HepG2 (cell line): ENCODE measurements around the gene RAB38. TPM values are rescaled to one million over a fixed set of nuclear protein-coding genes. Genes with fewer than 3 reads are reported as not detected.

Experiments
- ATAC-seq: fragments of 200-7000 bp; cut with Tn5 transposase; 3 replicates; pipeline ENCODE4 v1.9.1; 2020; ENCODE audit warnings: mild to moderate bottlenecking, moderate library complexity
- BruUV-seq: library from RNA; stranded (reverse); fragments of 400-500 nt; replicated peaks from 2 replicates; lab custom pipeline; 2021; lab: Mats Ljungman, UMichigan
- CTCF ChIA-PET: fragments of 300-600 bp; formaldehyde crosslinking; extraction: SDS; loops from one replicate; lab custom pipeline; 2021; ENCODE audit warnings: low total read pairs, inconsistent platforms, low intra/inter-chr PET ratio; lab: Yijun Ruan, JAX
- POLR2A ChIA-PET: fragments of 350-600 bp; sonication (Branson Sonifier 250); formaldehyde crosslinking; loops from one replicate; lab custom pipeline; 2020; ENCODE audit warnings: antibody characterized with exemption, inconsistent platforms; lab: Yijun Ruan, JAX
- DNase-seq: peaks from one replicate; pipeline ENCODE4 v3.0.0-alpha.2; 2015; ENCODE audit warnings: low spot score
- FAIRE-seq: peaks from 3 replicates; lab custom pipeline; 2011; peaks lifted over from hg19 to GRCh38; lab: Jason Lieb, UNC
- H2AFZ ChIP-seq: one replicate; pipeline ENCODE4 v1.6.1; 2011; ENCODE audit warnings: low read length, inconsistent platforms
- H3K27ac ChIP-seq: fragments of 300-600 bp; 3 replicates; pipeline ENCODE4 v1.8.0; 2011; ENCODE audit warnings: mixed run types, mild to moderate bottlenecking, mixed read lengths, low read length, inconsistent platforms; ENCODE audit not compliant: insufficient read depth; ENCODE audit errors: extremely low read length
- H3K27me3 ChIP-seq, 2 experiments: fragments of 200-600 bp in 1 of 2; 2 replicates in 1 of 2; 3 replicates in 1 of 2; pipeline versions ENCODE4 v1.6.0 to v1.8.0; 2011; ENCODE audit warnings: low read length in 2 of 2, mild to moderate bottlenecking in 2 of 2, moderate library complexity in 2 of 2, inconsistent platforms in 1 of 2; ENCODE audit not compliant: insufficient read depth in 2 of 2, control insufficient read depth in 1 of 2
- H3K36me3 ChIP-seq, 2 experiments: fragments of 200-600 bp in 1 of 2; replicated peaks in 1 of 2; 2 replicates in 1 of 2; 3 replicates in 1 of 2; pipeline versions ENCODE4 v1.5.1 to v1.8.0; 2011; ENCODE audit warnings: low read length in 2 of 2, inconsistent platforms in 1 of 2; ENCODE audit not compliant: insufficient read depth in 2 of 2, control insufficient read depth in 1 of 2
- H3K4me1 ChIP-seq: 2 replicates; pipeline ENCODE4 v1.5.1; 2012; ENCODE audit warnings: low read length, inconsistent platforms; ENCODE audit not compliant: insufficient read depth
- H3K4me2 ChIP-seq: 2 replicates; pipeline ENCODE4 v1.6.0; 2011; ENCODE audit warnings: low read depth, low read length, inconsistent platforms
- H3K4me3 ChIP-seq, 3 experiments: fragments of 200-600 bp in 1 of 3; sonication (generic), shearing (Covaris generic) in 1 of 3; replicated peaks in 1 of 3; 2 replicates each; pipeline ENCODE4 v1.5.1; 2011 to 2016; ENCODE audit warnings: low read length in 3 of 3, inconsistent platforms in 2 of 3, low read depth in 2 of 3, mild to moderate bottlenecking in 2 of 3, control low read depth in 1 of 3, mixed read lengths in 1 of 3; ENCODE audit not compliant: insufficient read depth in 1 of 3
- H3K79me2 ChIP-seq: one replicate; pipeline ENCODE4 v1.6.1; 2011; ENCODE audit warnings: low read length, inconsistent platforms; ENCODE audit not compliant: insufficient read depth
- H3K9ac ChIP-seq: 2 replicates; pipeline ENCODE4 v1.6.0; 2011; ENCODE audit warnings: mild to moderate bottlenecking, low read depth, low read length, inconsistent platforms; ENCODE audit not compliant: insufficient read depth
- H3K9me3 ChIP-seq: 2 replicates; pipeline ENCODE4 v1.5.1; 2012; ENCODE audit warnings: mild to moderate bottlenecking, low read length
- H4K20me1 ChIP-seq: 2 replicates; pipeline ENCODE4 v1.6.0; 2011; ENCODE audit warnings: inconsistent platforms, mild to moderate bottlenecking, low read length, moderate library complexity; ENCODE audit not compliant: insufficient read depth
- AHR ChIP-seq: IDR thresholded peaks from 2 replicates; pipeline ENCODE4 v1.6.1; 2018; ENCODE audit warnings: missing genetic modification reagents, missing compliant biosample characterization
- HNRNPK ChIP-seq: fragments of 200-400 bp; formaldehyde crosslinking; IDR thresholded peaks from 2 replicates; pipeline ENCODE4 v1.6.1; 2018; ENCODE audit warnings: low read length, low read depth, moderate library complexity, mild to moderate bottlenecking; ENCODE audit not compliant: poor library complexity, severe bottlenecking
- KLF11 ChIP-seq: IDR thresholded peaks from 2 replicates; pipeline ENCODE4 v1.6.1; 2016; ENCODE audit warnings: missing compliant biosample characterization
- RNF2 ChIP-seq: fragments of 450-650 bp; conservative IDR thresholded peaks from 2 replicates; pipeline ENCODE4 v1.6.1; 2016; ENCODE audit warnings: low read depth
- SMYD3 ChIP-seq: sonication (generic); formaldehyde crosslinking; IDR thresholded peaks from 2 replicates; pipeline ENCODE4 v1.8.1; 2023; ENCODE audit warnings: mild to moderate bottlenecking, missing genetic modification reagents
- TCF7 ChIP-seq: sonication (generic); IDR thresholded peaks from 2 replicates; pipeline ENCODE4 v1.6.1; 2016; ENCODE audit warnings: antibody characterized with exemption, low read depth
- TEAD3 ChIP-seq: optimal IDR thresholded peaks from 2 replicates; pipeline ENCODE3; 2016; ENCODE audit warnings: borderline replicate concordance
- ZNF205 ChIP-seq: IDR thresholded peaks from 2 replicates; pipeline ENCODE4 v1.6.1; 2018; ENCODE audit warnings: missing biosample characterization, missing genetic modification reagents
- ZNF253 ChIP-seq: sonication (generic); formaldehyde crosslinking; IDR thresholded peaks from 2 replicates; pipeline ENCODE4 v1.8.0; 2022; ENCODE audit warnings: mild to moderate bottlenecking, missing genetic modification reagents, borderline replicate concordance
- ZNF703 ChIP-seq: sonication (generic); formaldehyde crosslinking; IDR thresholded peaks from 2 replicates; pipeline ENCODE4 v1.5.1; 2020; ENCODE audit warnings: missing genetic modification reagents, mild to moderate bottlenecking, moderate library complexity, borderline replicate concordance
- ZNF710 ChIP-seq: sonication (generic); formaldehyde crosslinking; IDR thresholded peaks from 2 replicates; pipeline ENCODE4 v1.5.0; 2020; ENCODE audit warnings: mild to moderate bottlenecking, missing genetic modification reagents, borderline replicate concordance
- WGBS: methylation state at CpG from one replicate; pipeline ENCODE4 v1.1.6; 2017; ENCODE audit warnings: low lambda C conversion rate; 5-methylcytosine and 5-hydroxymethylcytosine counted together
- in situ Hi-C: cut with HindIII; loops from 2 replicates; pipeline ENCODE4 v1.10.0; 2017; ENCODE audit warnings: low pct_unique_long_range_greater_than_20kb; ENCODE audit not compliant: extremely low pct_ligation_motif_present
- intact Hi-C: fragments of 100-400 bp; cut with micrococcal nuclease; formaldehyde crosslinking; loops from one replicate; pipeline ENCODE4 v1.10.0; 2022; ENCODE audit not compliant: unreplicated experiment
- polyA plus RNA-seq, 8 experiments: library from polyadenylated mRNA; depleted of rRNA in 3 of 8; stranded (reverse) in 7 of 8; unstranded in 1 of 8; fragments of >200 nt; fragmentation: Illumina TruSeq in 4 of 8; extraction: Trizol in 4 of 8; gene quantifications; 2 replicates each; pipeline versions ENCODE4 v1.2.1 to v1.2.3, GENCODE V29; 2011 to 2016; ENCODE audit warnings: low read depth in 4 of 8, missing spikeins in 1 of 8, mixed read lengths in 1 of 8; ENCODE audit not compliant: insufficient read depth in 1 of 8
- total RNA-seq, 5 experiments: library from RNA; depleted of rRNA; stranded (reverse); fragments of >200 nt; fragmentation: Illumina TruSeq; extraction: Trizol; gene quantifications; 2 replicates each; pipeline ENCODE4 v1.2.3, GENCODE V29; 2016; ENCODE audit warnings: low read depth in 1 of 5

Gene RAB38
- total and polyA plus RNA-seq, 2 of the 13 experiments (the other 11 are each of a cell fraction or from before 2014, with no cell fraction given): 0.13 to 0.30 TPM

DNA sequence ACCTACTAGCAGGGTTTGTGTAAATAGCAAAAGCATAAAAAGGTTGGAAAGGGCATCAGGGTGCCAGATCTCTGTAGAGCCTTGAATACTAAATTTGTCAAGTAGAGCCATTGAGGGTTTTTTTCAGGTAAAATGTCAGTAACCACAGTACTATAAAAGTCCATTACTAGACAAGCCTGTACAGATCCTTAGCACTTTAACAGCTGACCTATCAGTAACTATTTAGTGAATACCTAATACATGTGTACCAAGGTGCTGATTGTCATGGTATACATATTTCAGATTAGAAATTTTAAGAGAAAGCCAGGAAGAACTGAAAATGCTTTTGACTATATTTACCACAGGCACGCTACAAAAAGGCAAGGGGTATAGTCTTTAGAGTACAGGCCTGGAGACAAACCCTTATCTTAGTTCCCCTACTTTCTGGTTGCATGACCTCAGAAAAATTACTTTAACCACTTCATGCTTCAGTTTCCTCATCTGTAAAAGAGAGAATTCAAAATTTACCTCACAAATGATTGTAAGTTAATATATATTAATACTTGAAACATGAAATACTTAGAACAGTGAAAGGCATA lies 57.9 kb downstream of the RAB38 start:
- H3K36me3 ChIP-seq: no peaks in the 10 kb centered on the region
- BruUV-seq: no TSS peak
- TF ChIP-seq TEAD3 (CRISPR knock-in tag) (no peak), KLF11 (CRISPR knock-in tag) (no peak), RNF2 (no peak), ZNF703 (CRISPR knock-in tag) (no peak), ZNF205 (CRISPR knock-in tag) (no peak), SMYD3 (CRISPR knock-in tag) (no peak), ZNF710 (CRISPR knock-in tag) (no peak), AHR (CRISPR knock-in tag) (no peak), HNRNPK (no peak), ZNF253 (CRISPR knock-in tag) (no peak), TCF7 (no peak)
- intact Hi-C loops (no loop called here), in situ Hi-C loops (no loop called here)
- no peak overlapping the region for H3K4me2 ChIP-seq
- ChIA-PET CTCF (no interaction called here), POLR2A (no interaction called here)
- no peaks in the 10 kb centered on the region for H3K4me1 ChIP-seq
- no peak overlapping the region for H3K4me3 ChIP-seq
- H2AFZ ChIP-seq: no peak overlapping the region
- H4K20me1 ChIP-seq: no peaks in the 10 kb centered on the region
- H3K9me3 ChIP-seq: no peaks in the 10 kb centered on the region
- FAIRE-seq (no peak), ATAC-seq (no peak), DNase-seq (no peak)
- 19% methylated on average over 1 of the region's 1 CpG for WGBS
- H3K27me3 ChIP-seq: no peaks in the 10 kb centered on the region
- no peak overlapping the region for H3K9ac ChIP-seq
- H3K79me2 ChIP-seq: no peaks in the 10 kb centered on the region
- no peak overlapping the region for H3K27ac ChIP-seq
